Muscle layer of duodenum (tissue), 2 donors: Measurements from ENCODE around the gene CPNE2.

Experiments
- H3K27ac ChIP-seq: one replicate; pipeline ENCODE4 v1.7.0; 2013; ENCODE audit warnings: mild to moderate bottlenecking, low read length
- H3K27me3 ChIP-seq: one replicate; pipeline ENCODE4 v1.7.0; 2013; ENCODE audit warnings: low read depth, mild to moderate bottlenecking, control low read depth, low read length
- H3K36me3 ChIP-seq, 2 donors: one replicate each; pipeline ENCODE4 v1.7.0; 2013; ENCODE audit warnings: low read length in 2 of 2, control low read depth in 1 of 2, mild to moderate bottlenecking in 1 of 2; ENCODE audit not compliant: insufficient read depth in 2 of 2, control insufficient read depth in 1 of 2
- H3K4me1 ChIP-seq, 2 donors: one replicate each; pipeline ENCODE4 v1.7.0; 2013; ENCODE audit warnings: low read length in 2 of 2, mild to moderate bottlenecking in 2 of 2, control low read depth in 1 of 2, moderate library complexity in 1 of 2; ENCODE audit not compliant: insufficient read depth in 2 of 2, control insufficient read depth in 1 of 2
- H3K4me3 ChIP-seq, 2 donors: one replicate each; pipeline ENCODE4 v1.7.0; 2013; ENCODE audit warnings: low read length in 2 of 2, low read depth in 1 of 2, mild to moderate bottlenecking in 1 of 2
- H3K9me3 ChIP-seq, 2 donors: one replicate each; pipeline ENCODE4 v1.7.0; 2013; ENCODE audit warnings: low read length in 2 of 2, control low read depth in 1 of 2, mild to moderate bottlenecking in 1 of 2; ENCODE audit not compliant: control insufficient read depth in 1 of 2
- donor health status: healthy.

The CPNE2 gene

DNA sequence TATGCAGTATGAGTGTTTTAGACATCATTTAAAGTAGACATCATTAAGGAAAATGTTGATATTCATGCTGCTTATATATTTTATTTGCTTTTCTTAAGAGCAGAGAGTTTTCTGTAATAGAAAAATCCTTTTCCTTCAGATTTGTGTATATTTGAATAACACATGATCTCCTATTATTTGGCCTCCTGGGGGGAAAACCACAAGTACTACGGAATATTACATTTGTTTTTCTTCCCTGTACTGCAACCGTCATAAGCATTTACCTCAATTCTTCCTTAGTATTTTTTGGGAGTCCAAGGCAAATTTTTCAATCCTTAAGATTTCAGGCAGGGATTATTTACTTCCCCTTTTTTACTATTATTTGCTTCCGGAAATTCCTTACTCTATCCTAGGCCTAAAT is 99.8 kb downstream of the CPNE2 start:
- peaks cover 0 to 46% of the 10 kb centered on the region in 2 donors for H3K4me1 ChIP-seq
- no peak overlapping the region for H3K4me3 ChIP-seq
- no peaks in the 10 kb centered on the region for H3K9me3 ChIP-seq
- no peaks in the 10 kb centered on the region for H3K36me3 ChIP-seq
- H3K27me3 ChIP-seq: no peaks in the 10 kb centered on the region
- peak overlapping the region; percentile 11 for H3K27ac ChIP-seq

DNA sequence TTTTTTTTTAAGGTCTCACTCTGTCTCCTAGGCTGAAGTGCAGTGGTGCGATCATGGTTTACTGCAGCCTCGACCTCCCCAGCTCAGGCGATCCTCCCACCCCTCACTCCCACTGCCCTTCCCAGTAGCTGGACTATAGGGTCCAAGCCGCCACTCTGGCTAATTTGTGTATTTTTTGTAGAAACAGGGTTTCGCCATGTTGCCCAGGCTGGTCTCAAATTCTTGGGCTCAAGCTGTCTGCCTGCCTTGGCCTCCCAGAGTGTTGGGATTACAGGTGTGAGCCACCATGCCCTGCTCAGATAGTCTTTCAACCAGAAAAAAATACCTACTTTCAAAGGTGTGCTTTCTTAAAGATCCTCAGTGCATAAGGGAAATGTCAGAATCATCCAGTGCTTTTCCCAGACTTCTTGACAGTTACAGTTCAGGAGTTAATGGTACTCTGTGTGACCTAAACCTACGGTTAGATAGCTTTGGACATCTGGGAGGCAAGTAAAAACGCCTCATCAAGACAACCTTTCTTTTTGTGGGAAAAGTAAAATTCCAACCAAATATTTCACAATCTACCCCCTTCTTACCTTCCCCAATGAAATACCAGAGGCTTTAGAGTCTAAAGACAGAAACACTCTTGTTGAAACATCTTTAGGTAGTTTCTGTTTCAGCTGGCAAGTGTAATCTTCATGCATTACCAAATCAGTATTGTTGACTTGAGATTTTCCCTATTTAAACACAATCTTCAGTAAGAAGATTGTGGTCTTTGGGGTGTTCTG is 100.5 kb downstream of the CPNE2 start:
- H3K27me3 ChIP-seq: no peaks in the 10 kb centered on the region
- H3K36me3 ChIP-seq: no peaks in the 10 kb centered on the region
- H3K4me1 ChIP-seq: peaks cover 0 to 39% of the 10 kb centered on the region in 2 donors
- H3K4me3 ChIP-seq: no peak overlapping the region
- H3K9me3 ChIP-seq: no peaks in the 10 kb centered on the region
- H3K27ac ChIP-seq: no peak overlapping the region

DNA sequence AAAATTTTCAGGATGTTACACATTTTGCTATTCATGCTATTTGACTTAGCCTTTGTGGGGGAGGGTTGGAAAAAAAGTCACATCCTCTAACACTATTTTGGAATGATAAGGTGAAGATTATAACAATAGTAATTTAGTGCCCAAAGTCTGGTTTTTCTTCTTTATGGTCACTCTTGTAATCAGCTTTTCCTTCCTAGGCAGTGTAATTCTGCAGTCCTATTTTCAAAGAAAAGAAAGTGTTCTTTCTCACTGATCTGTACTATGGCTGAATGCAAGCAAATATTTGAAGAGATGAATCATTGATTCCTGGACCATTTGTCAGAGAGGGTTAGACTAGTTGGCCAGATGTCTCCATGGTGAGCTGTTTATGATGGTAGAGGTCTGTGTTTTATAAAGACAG is 102.1 kb downstream of the CPNE2 start:
- Histone ChIP-seq H3K4me3 (no peak overlapping the region), H3K9me3 (no peaks in the 10 kb centered on the region), H3K27ac (peak overlapping the region; percentile 61), H3K4me1 (peaks cover 0 to 42% of the 10 kb centered on the region in 2 donors), H3K27me3 (no peaks in the 10 kb centered on the region), H3K36me3 (no peaks in the 10 kb centered on the region)

DNA sequence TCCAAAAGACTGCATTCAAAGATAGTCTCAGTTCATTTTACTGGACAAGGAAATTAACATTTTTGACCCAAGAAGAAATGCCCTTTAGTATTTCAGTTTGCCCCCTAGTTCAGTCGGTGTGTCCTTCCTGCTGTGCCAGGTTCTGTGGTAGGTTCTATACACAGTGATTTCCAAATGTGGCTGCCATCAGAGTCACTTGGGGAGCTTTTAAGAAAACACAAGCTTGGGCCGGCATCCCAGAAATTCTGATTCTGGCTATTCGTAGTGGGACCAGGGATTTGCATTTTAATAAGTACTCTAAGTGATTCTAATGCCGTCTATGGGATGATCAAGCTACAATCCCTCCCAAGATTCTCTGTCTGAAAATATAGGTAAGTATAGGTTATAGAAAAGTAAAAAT is 103.9 kb downstream of the CPNE2 start:
- Histone ChIP-seq H3K9me3 (no peaks in the 10 kb centered on the region), H3K4me1 (peaks cover 0 to 28% of the 10 kb centered on the region in 2 donors), H3K27me3 (no peaks in the 10 kb centered on the region), H3K4me3 (no peak overlapping the region), H3K27ac (no peak overlapping the region), H3K36me3 (no peaks in the 10 kb centered on the region)

DNA sequence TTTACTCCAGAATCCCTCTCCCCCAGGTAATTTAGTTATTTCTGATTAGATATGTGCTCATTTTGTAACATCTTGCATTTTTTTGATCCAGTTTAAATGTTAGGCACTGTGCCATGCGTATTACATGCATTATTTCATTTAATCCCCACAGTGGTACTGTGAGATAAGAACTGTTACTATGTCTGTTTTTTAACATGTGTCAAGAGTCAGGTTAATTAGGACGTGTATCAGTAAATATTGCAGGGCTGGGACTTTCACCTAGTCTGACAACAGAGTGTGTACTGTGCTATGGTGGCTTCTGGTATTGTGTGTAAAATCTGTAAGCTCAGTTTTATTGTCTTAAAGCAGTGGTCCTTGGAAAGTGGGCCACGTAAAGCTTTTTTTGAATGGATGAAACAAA is 104.4 kb downstream of the CPNE2 start:
- peaks cover 0 to 25% of the 10 kb centered on the region in 2 donors for H3K4me1 ChIP-seq
- H3K27me3 ChIP-seq: no peaks in the 10 kb centered on the region
- H3K9me3 ChIP-seq: no peaks in the 10 kb centered on the region
- H3K4me3 ChIP-seq: no peak overlapping the region
- no peak overlapping the region for H3K27ac ChIP-seq
- no peaks in the 10 kb centered on the region for H3K36me3 ChIP-seq
